Type B pancreatic cell (in vitro differentiated cells): Measurements from ENCODE around the gene ZNRF4. TPM values are rescaled to one million over a fixed set of nuclear protein-coding genes. Genes with fewer than 3 reads are reported as not detected.

Source experiments
- DNase-seq: peaks from one replicate; pipeline ENCODE4 v3.0.0; 2021; ENCODE audit warnings: mixed read lengths; ENCODE audit not compliant: unreplicated experiment; ENCODE audit errors: extremely low spot score
- H3K27ac Mint-ChIP-seq: 2 replicates; pipeline ENCODE4 v1.8.0; 2021; ENCODE audit warnings: mild to moderate bottlenecking, mixed read lengths
- H3K27me3 Mint-ChIP-seq: 2 replicates; pipeline ENCODE4 v1.8.0; 2021; ENCODE audit warnings: mixed read lengths
- H3K36me3 Mint-ChIP-seq: 2 replicates; pipeline ENCODE4 v1.8.0; 2021; ENCODE audit warnings: mixed read lengths
- H3K4me1 Mint-ChIP-seq: one replicate; pipeline ENCODE4 v1.8.0; 2021; ENCODE audit warnings: mixed read lengths; ENCODE audit not compliant: unreplicated experiment
- H3K4me3 Mint-ChIP-seq: 2 replicates; pipeline ENCODE4 v1.8.0; 2021; ENCODE audit warnings: mild to moderate bottlenecking, mixed read lengths
- H3K9me3 Mint-ChIP-seq: 2 replicates; pipeline ENCODE4 v1.8.0; 2021; ENCODE audit warnings: mixed read lengths
- total RNA-seq: library from RNA; stranded (reverse); gene quantifications from 2 replicates; pipeline ENCODE4 v1.2.1, GENCODE V29; 2021; ENCODE audit warnings: low replicate concordance
- TF ChIP-seq, protein P1 (sequence below): fragments of 200-600 bp; sonication (generic); conservative IDR thresholded peaks from 2 replicates; pipeline ENCODE4 v1.5.0; 2021; ENCODE audit warnings: antibody characterized with exemption, mild to moderate bottlenecking

ZNRF4 gene
- total RNA-seq, 1 donor from 2014 or later: not detected

DNA sequence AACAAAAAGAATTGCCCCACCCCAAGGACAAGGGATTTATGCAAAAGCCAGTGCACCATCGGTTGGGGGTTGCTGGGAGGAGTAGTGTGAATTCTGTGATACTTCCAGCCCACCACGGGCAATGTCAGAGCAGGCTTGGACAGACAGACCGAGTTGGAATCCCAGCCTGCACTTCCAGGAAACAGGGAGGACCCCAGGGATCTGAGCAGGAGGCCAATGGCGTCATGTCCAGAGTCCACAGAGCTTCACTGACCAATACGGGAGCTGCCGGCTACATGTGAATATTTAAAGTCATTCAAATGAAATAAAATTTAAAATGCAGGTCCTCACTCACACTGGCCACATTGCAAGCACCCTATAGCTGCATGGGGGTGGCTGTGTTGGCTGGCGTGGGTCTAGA is 10.9 kb downstream of the ZNRF4 start:
- no peak overlapping the region for H3K27ac Mint-ChIP-seq
- no peak overlapping the region for H3K4me3 Mint-ChIP-seq
- TF ChIP-seq, protein P1, sequence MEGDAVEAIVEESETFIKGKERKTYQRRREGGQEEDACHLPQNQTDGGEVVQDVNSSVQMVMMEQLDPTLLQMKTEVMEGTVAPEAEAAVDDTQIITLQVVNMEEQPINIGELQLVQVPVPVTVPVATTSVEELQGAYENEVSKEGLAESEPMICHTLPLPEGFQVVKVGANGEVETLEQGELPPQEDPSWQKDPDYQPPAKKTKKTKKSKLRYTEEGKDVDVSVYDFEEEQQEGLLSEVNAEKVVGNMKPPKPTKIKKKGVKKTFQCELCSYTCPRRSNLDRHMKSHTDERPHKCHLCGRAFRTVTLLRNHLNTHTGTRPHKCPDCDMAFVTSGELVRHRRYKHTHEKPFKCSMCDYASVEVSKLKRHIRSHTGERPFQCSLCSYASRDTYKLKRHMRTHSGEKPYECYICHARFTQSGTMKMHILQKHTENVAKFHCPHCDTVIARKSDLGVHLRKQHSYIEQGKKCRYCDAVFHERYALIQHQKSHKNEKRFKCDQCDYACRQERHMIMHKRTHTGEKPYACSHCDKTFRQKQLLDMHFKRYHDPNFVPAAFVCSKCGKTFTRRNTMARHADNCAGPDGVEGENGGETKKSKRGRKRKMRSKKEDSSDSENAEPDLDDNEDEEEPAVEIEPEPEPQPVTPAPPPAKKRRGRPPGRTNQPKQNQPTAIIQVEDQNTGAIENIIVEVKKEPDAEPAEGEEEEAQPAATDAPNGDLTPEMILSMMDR: no peak
- peaks cover 7% of the 10 kb centered on the region for H3K9me3 Mint-ChIP-seq
- H3K4me1 Mint-ChIP-seq: peaks cover 18% of the 10 kb centered on the region
- no peaks in the 10 kb centered on the region for H3K36me3 Mint-ChIP-seq
- peaks cover 13% of the 10 kb centered on the region for H3K27me3 Mint-ChIP-seq
- DNase-seq: no peak

DNA sequence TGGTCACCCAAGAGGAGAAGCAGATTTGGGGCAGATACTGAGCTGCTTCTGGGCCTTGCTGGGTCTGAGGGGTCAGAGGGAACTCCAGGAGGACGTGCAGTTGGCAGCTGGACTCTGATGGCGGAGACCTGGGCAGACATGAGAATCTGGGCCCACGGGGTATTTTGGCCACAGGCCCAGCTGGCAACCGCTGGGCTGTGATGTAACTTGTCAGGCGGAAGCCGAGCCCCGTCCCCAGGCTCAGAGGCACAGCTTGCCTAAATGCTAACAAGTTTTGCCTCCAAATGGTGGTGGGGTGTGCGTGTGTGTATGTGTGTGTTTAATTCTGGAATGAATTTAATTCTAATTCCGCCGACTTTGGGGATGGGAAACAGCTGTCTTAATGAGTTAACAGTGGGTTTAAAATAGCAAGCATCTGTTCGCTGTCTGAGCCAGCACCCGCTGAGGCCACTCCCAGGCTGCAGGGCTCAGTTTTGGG is 11.6 kb downstream of the ZNRF4 start:
- no peak for DNase-seq
- H3K9me3 Mint-ChIP-seq: peaks cover 7% of the 10 kb centered on the region
- peaks cover 18% of the 10 kb centered on the region for H3K4me1 Mint-ChIP-seq
- TF ChIP-seq, protein P1: no peak
- no peak overlapping the region for H3K27ac Mint-ChIP-seq
- H3K36me3 Mint-ChIP-seq: no peaks in the 10 kb centered on the region
- peaks cover 13% of the 10 kb centered on the region for H3K27me3 Mint-ChIP-seq
- no peak overlapping the region for H3K4me3 Mint-ChIP-seq

DNA sequence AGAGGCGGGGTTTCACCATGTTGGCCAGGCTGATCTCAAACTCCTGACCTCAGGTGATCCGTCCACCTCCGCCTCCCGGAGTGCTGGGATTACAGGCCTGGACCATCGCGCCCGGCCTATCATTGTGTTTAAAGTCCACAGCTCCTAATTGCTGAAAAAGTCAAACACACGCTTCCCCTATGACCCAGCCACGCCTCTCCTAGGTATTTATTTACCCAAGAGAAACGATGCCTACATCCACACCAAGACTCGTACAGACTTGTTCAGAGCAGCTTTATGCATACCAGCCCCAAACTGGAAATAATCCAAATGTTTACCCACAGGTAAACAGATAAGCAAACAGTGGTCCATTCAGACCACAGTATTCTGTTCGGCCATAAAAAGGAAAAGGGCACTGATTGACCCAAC is 15.1 kb downstream of the ZNRF4 start:
- Mint-ChIP-seq H3K4me1 (peaks cover 15% of the 10 kb centered on the region), H3K27me3 (peaks cover 5% of the 10 kb centered on the region), H3K27ac (peak overlapping the region; percentile 93), H3K4me3 (peak overlapping the region; percentile 51), H3K36me3 (no peaks in the 10 kb centered on the region), H3K9me3 (no peaks in the 10 kb centered on the region)
- TF ChIP-seq, protein P1: no peak
- no peak for DNase-seq

DNA sequence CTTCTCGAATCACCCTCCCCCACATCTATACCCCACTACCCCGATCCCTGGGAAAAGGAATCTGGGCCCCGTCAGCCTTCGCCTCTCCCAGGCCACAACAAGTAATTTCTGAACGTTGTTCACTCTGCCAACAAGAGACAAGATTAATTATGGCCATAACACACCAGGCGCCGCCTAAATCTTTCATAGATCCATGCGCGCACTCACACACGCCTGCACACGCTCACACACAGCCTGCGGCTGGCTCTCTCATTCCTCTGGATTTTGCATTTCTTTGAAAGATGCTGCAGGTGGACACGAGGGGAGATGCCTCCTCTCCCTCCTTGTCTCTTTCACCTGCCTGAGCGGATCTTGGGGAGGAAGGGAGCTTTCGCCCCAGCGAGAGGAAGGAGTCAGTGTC is 17.1 kb downstream of the ZNRF4 start:
- DNase-seq: no peak

DNA sequence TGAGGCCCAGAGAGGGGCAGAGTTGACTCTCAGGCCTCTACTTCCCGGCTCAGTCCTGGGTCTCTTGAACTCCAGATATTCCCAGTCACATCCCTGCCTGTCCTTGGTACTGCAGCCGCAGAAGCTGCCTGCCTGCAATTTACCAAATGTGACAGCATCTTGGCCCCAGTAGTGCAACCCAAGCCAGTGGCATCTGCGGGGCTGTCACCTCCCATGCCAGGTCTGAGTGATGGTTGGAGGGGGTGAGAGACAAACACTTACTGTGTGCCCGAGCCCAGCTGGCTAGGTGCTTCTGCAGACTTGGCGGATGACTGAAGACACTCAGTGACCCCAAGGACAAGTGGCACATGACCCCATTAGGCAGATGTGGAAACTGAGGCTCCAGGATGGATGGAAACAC is 18.4 kb downstream of the ZNRF4 start:
- Mint-ChIP-seq H3K9me3 (no peaks in the 10 kb centered on the region), H3K27me3 (peaks cover 17% of the 10 kb centered on the region), H3K4me3 (no peak overlapping the region), H3K36me3 (no peaks in the 10 kb centered on the region), H3K4me1 (peaks cover 8% of the 10 kb centered on the region), H3K27ac (no peak overlapping the region)
- DNase-seq: no peak
- TF ChIP-seq, protein P1: no peak

More for the DNA sequence above, 17.1 kb downstream of the ZNRF4 start:
- TF ChIP-seq, protein P1: no peak
- peak overlapping the region; percentile 60 for H3K27ac Mint-ChIP-seq
- H3K36me3 Mint-ChIP-seq: no peaks in the 10 kb centered on the region
- peaks cover 8% of the 10 kb centered on the region for H3K4me1 Mint-ChIP-seq
- H3K9me3 Mint-ChIP-seq: no peaks in the 10 kb centered on the region
- peaks cover 6% of the 10 kb centered on the region for H3K27me3 Mint-ChIP-seq
- H3K4me3 Mint-ChIP-seq: no peak overlapping the region
